Astrocyte of the hippocampus (primary cell): ENCODE data around the gene GBP3.
"Not testable (repeated sequence)": the region's sequence is repeated elsewhere in the genome, so short reads cannot be mapped to it uniquely, and the experiment has no call there.

ENCODE experiments used
- DNase-seq: peaks from one replicate; pipeline ENCODE4 v3.0.0; 2011; ENCODE audit warnings: low read depth, low spot score

The GBP3 gene

DNA sequence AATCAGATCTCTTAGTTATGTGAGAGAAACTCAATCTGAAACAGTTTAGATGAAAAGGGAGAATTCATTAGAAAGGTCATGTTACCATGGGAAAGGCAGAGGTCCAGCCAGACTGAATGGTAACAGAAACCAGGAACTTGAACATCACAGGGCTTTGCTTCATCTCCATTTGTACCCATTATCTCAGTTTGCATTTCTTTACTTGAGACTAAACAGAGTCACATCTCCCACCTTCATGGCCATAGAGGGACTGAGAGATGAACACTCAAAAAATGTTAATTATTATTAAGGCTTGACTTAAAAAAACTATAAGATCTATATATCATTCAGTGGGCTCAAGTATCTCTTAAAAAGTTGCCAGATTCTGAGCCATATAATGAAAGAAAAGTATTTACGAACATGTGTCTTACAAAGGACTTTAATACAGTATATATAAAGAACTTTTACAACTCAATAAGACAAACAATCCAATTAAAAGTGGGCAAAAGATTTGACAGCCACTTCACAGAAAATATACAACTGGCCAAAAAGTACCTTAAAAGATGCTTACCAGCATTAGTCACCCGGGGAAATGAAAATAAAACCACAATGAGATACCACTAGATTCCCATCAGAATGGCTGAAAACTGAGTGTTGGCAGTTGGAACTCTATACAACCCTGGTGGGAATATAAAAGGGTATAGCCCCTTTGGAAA lies 43.5 kb downstream of the GBP3 start:
- DNase-seq = peak; percentile 68

DNA sequence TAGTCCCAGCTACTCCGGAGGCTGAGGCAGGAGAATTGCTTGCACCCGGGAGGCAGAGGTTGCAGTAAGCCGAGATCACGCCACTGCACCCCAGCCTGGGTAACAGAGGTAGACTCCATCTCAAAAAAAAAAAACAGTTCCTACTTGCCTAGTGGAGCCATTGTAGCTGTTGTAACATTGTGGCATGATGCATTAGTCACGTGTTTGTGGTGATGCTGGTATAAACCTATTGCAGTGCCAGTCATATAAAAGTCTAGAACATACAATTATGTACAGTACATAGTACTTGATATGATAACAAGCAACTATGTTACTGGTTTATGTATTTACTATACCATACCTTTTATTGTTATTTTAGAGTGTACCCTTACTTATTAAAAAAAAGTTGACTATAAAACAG lies 46.4 kb downstream of the GBP3 start:
- DNase-seq = no peak

DNA sequence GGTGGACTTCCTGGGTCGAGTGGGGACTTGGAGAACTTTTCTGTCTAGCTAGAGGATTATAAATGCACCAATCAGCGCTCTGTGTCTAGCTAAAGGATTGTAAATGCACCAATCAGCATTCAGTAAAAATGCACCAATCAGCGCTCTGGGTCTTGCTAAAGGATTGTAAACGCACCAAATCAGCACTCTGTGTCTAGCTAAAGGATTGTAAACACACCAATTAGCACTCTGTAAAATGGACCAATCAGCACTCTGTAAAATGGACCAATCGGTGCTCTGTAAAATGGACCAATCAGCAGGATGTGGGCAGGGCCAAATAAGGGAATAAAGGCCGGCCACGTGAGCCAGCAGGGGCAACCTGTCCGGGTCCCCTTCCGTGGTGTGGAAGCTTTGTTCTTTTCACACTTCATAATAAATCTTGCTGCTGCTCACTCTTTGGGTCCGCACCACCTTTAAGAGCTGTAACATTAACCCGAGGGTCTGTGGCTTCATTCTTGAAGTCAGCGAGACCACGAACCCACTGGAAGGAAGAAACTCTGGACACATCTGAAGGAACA lies 48.0 kb downstream of the GBP3 start:
- not testable (repeated sequence) for DNase-seq

DNA sequence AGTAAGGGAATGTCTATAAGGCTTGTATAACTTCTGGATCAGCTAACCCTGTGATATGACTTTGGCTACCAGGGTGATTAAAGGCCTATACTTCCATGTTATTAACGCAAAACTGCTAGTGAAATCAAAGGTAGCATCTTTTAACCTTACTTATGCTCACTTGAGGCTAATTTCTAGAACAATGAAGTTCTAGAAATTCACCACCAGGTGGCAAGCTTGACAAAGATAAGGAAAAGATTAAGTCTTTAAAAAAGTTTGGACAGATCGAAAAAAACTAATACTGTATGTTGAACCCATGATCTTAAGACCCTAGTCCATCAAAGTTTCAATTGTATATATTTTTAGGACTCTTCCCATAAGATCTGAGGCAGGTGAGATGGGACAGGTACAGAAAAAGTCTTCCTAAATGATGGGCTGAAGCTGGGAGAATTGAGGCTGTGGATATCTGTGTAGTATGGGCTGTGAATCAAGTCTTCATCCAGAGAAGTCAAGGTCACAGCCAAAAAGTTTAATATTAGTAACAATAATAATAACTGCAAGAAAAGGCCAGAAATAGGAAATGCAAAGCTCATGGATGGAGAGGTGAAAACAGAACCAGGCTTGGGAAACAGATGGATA lies 49.0 kb downstream of the GBP3 start:
- peak; percentile 53 for DNase-seq

DNA sequence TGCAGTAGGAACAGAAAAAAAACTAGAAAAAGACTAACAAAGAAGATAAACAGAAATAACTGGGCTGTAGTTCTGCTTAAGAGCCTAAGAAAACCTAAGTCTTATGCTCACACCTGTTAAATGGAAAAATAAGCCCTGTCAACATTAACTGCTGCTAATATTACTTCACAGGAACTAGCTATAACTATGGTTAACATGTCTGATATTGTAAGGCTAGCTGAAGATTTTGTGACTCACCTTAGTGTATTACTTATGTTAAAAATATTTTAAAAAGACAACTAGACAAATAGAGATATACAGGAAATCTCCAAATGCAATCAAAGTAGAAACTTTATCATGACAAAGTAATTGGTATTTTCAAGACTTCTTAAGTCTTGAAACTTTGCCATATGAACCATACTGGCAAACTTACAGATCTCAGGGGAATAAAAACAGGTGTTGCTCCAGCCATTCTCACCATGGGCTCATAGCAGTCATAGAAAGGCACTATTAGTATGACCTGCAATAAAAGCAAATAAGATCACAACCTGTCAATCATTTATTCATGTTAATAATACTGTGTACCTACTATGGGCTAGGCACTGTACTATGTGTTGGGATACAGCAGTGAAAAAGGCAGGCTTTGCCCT lies 60.9 kb downstream of the GBP3 start:
- no peak for DNase-seq

DNA sequence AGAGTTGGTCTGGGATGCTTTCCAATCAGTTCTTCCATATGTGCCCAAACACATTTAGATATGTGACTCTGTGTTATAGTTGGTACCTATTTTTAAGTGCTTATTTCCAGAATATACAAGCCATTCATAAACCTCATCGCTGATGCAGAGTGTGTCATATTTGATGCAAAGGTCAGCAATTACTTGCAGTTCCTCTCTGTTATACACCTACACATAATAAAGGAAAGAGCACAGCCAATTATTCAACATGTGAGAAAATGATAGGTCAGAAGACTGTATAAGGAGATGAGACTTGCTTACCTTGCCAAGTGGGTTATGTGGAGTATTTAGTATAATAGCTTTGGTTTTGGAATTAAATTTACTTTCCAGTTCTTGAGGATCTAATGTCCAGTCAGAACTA lies 61.6 kb downstream of the GBP3 start:
- no peak for DNase-seq
